HCT116 (cell line): ENCODE measurements around the gene SORCS2. TPM values are rescaled to one million over a fixed set of nuclear protein-coding genes. Genes with fewer than 3 reads are reported as not detected.

Experiments
- ATAC-seq: fragments of 200-7000 bp; cut with Tn5 transposase; 2 replicates; pipeline ENCODE4 v1.9.1; 2020; ENCODE audit warnings: mild to moderate bottlenecking, moderate library complexity
- BruUV-seq: library from RNA; stranded (reverse); fragments of 400-500 nt; replicated peaks from 2 replicates; lab custom pipeline; 2021; lab: Mats Ljungman, UMichigan
- CTCF ChIA-PET: fragments of 300-600 bp; sonication (Branson Sonifier 250); formaldehyde crosslinking; loops from one replicate; lab custom pipeline; 2021; ENCODE audit warnings: antibody characterized with exemption; lab: Charles Lee
- POLR2A ChIA-PET: fragments of 300-600, 350-600 bp; sonication (Branson Sonifier 250); formaldehyde crosslinking; loops from one replicate; lab custom pipeline; 2021; ENCODE audit warnings: antibody characterized with exemption; lab: Charles Lee
- RAD21 ChIA-PET, 2 experiments: fragments of 300-600 bp; sonication (Branson Sonifier 250); formaldehyde crosslinking; loops; one replicate each; lab custom pipeline; 2023; ENCODE audit warnings: low total read pairs in 2 of 2; ENCODE audit not compliant: uncharacterized antibody in 2 of 2, unreplicated experiment in 2 of 2, low non-redundant PET in 1 of 2; lab: Charles Lee
- DNase-seq: peaks from one replicate; pipeline ENCODE4 v3.0.0-alpha.2; 2010; ENCODE audit warnings: low read depth, low spot score
- H2AFZ ChIP-seq: fragments of 200-600 bp; shearing (Covaris generic), sonication (generic); 2 replicates; pipeline ENCODE4 v1.6.1; 2017; ENCODE audit warnings: low read depth, mixed run types, mixed read lengths, antibody characterized with exemption, low read length; ENCODE audit not compliant: poor library complexity, severe bottlenecking
- H3K27ac ChIP-seq: 2 replicates; pipeline ENCODE4 v1.5.1; 2012; ENCODE audit warnings: low read depth, low read length
- H3K27me3 ChIP-seq: fragments of 200-600 bp; sonication (generic); 2 replicates; pipeline ENCODE4 v1.6.1; 2016; ENCODE audit warnings: mixed run types, low read length, mixed read lengths; ENCODE audit not compliant: insufficient read depth
- H3K36me3 ChIP-seq, 2 experiments: fragments of 200-500 bp in 1 of 2; fragments of 200-600 bp in 1 of 2; sonication (Bioruptor generic) in 1 of 2; sonication (generic) in 1 of 2; 2 replicates each; pipeline versions ENCODE4 v1.5.1 to v1.6.1; 2014 to 2016; ENCODE audit warnings: low read length in 2 of 2, inconsistent platforms in 1 of 2, mixed read lengths in 1 of 2, mixed run types in 1 of 2; ENCODE audit not compliant: insufficient read depth in 2 of 2, control insufficient read depth in 1 of 2
- H3K4me1 ChIP-seq, 2 experiments: fragments of 200-600 bp in 1 of 2; sonication (generic) in 1 of 2; 2 replicates each; pipeline versions ENCODE4 v1.5.1 to v1.6.1; 2012 to 2017; ENCODE audit warnings: low read length in 2 of 2, inconsistent platforms in 1 of 2, mild to moderate bottlenecking in 1 of 2, mixed read lengths in 1 of 2, mixed run types in 1 of 2, moderate library complexity in 1 of 2; ENCODE audit not compliant: insufficient read depth in 2 of 2, control insufficient read depth in 1 of 2
- H3K4me2 ChIP-seq: fragments of 200-600 bp; sonication (generic); 2 replicates; pipeline ENCODE4 v1.6.1; 2017; ENCODE audit warnings: mixed run types, low read length, mixed read lengths
- H3K4me3 ChIP-seq, 2 experiments: fragments of 200-600 bp in 1 of 2; sonication (generic) in 1 of 2; replicated peaks in 1 of 2; 2 replicates each; pipeline ENCODE4 v1.5.1; 2011 to 2016; ENCODE audit warnings: low read length in 2 of 2, control low read depth in 1 of 2, low read depth in 1 of 2, mild to moderate bottlenecking in 1 of 2, mixed read lengths in 1 of 2, mixed run types in 1 of 2
- H3K79me2 ChIP-seq: fragments of 200-600 bp; sonication (generic); 2 replicates; pipeline ENCODE4 v1.6.1; 2017; ENCODE audit warnings: mild to moderate bottlenecking, mixed run types, low read length, moderate library complexity, mixed read lengths; ENCODE audit not compliant: insufficient read depth
- H3K9ac ChIP-seq: fragments of 200-600 bp; sonication (generic); 2 replicates; pipeline ENCODE4 v1.6.1; 2016; ENCODE audit warnings: low read length, mixed read lengths
- H3K9me2 ChIP-seq: fragments of 200-600 bp; sonication (generic), shearing (Covaris generic); 2 replicates; pipeline ENCODE4 v1.6.1; 2017; ENCODE audit warnings: mixed run types, mild to moderate bottlenecking, moderate library complexity; ENCODE audit not compliant: insufficient read depth
- H3K9me3 ChIP-seq, 2 experiments: fragments of 200-500 bp in 1 of 2; fragments of 200-600 bp in 1 of 2; sonication (Bioruptor generic) in 1 of 2; sonication (generic) in 1 of 2; 2 replicates each; pipeline ENCODE4 v1.6.1; 2014 to 2017; ENCODE audit warnings: low read length in 2 of 2, mixed read lengths in 2 of 2, inconsistent platforms in 1 of 2, low read depth in 1 of 2, mild to moderate bottlenecking in 1 of 2, mixed run types in 1 of 2, moderate library complexity in 1 of 2; ENCODE audit not compliant: control insufficient read depth in 1 of 2, insufficient read depth in 1 of 2
- H4K20me1 ChIP-seq: fragments of 200-600 bp; sonication (generic), shearing (Covaris generic); 2 replicates; pipeline ENCODE4 v1.6.1; 2017; ENCODE audit warnings: mixed run types, mild to moderate bottlenecking, moderate library complexity; ENCODE audit not compliant: insufficient read depth
- CTCF ChIP-seq, 3 experiments: fragments of 200-600 bp in 1 of 3; sonication (generic) in 1 of 3; IDR thresholded peaks in 2 of 3; conservative IDR thresholded peaks in 1 of 3; 2 replicates each; pipeline ENCODE4 v1.5.1; 2012 to 2017; ENCODE audit warnings: low read depth in 2 of 3, low read length in 2 of 3, antibody characterized with exemption in 1 of 3, borderline replicate concordance in 1 of 3, control low read depth in 1 of 3, mild to moderate bottlenecking in 1 of 3, mixed read lengths in 1 of 3, mixed run types in 1 of 3, moderate library complexity in 1 of 3; ENCODE audit not compliant: insufficient read depth in 1 of 3
- EZH2phosphoT487 ChIP-seq: fragments of 200-600 bp; IDR thresholded peaks from 2 replicates; pipeline ENCODE4 v1.6.1; 2018; ENCODE audit warnings: antibody characterized with exemption, borderline replicate concordance
- MAX ChIP-seq: IDR thresholded peaks from 2 replicates; pipeline ENCODE4 v1.6.1; 2012
- POLR2A ChIP-seq: IDR thresholded peaks from 2 replicates; pipeline ENCODE4 v1.7.0; 2011; ENCODE audit warnings: borderline replicate concordance; ENCODE audit not compliant: insufficient read depth, insufficient read length; ENCODE audit errors: extremely low read depth
- POLR2AphosphoS5 ChIP-seq: IDR thresholded peaks from 2 replicates; pipeline ENCODE4 v1.6.1; 2011; ENCODE audit warnings: mild to moderate bottlenecking, low read depth, low read length, moderate library complexity
- SIN3A ChIP-seq: IDR thresholded peaks from 2 replicates; pipeline ENCODE4 v1.6.1; 2012; ENCODE audit warnings: low read depth
- ZBTB33 ChIP-seq: IDR thresholded peaks from 2 replicates; pipeline ENCODE4 v1.6.1; 2011; ENCODE audit warnings: mild to moderate bottlenecking, low read length, moderate library complexity; ENCODE audit not compliant: insufficient replicate concordance; ENCODE audit errors: extremely low read depth
- intact Hi-C: fragments of 100-400 bp; cut with micrococcal nuclease; formaldehyde crosslinking; loops from 2 replicates; pipeline ENCODE4 v1.10.0; 2022
- total RNA-seq: library from RNA; stranded (reverse); gene quantifications from one replicate; pipeline ENCODE4 v1.2.1, GENCODE V29; 2021; ENCODE audit not compliant: unreplicated experiment

Gene SORCS2
- total RNA-seq, 1 experiment from 2014 or later = 0.37 TPM

GRCh38 chr4:7374571-7374970, 182.2 kb downstream of the SORCS2 start:
- Histone ChIP-seq H3K27me3 (no peaks in the 10 kb centered on the region), H3K4me2 (no peak overlapping the region), H3K79me2 (no peaks in the 10 kb centered on the region), H2AFZ (no peak overlapping the region), H3K4me1 (no peaks in the 10 kb centered on the region), H3K9ac (no peak overlapping the region), H3K4me3 (no peak overlapping the region), H3K9me3 (no peaks in the 10 kb centered on the region), H4K20me1 (no peaks in the 10 kb centered on the region), H3K27ac (no peak overlapping the region), H3K9me2 (no peaks in the 10 kb centered on the region), H3K36me3 (no peaks in the 10 kb centered on the region)
- ChIA-PET POLR2A (no interaction called here), RAD21 (no interaction called here), CTCF (no interaction called here)
- ATAC-seq (no peak), DNase-seq (no peak)
- BruUV-seq = no TSS peak
- intact Hi-C loops = no loop called here
- TF ChIP-seq POLR2A = no peak
- TF ChIP-seq MAX = no peak
- TF ChIP-seq EZH2phosphoT487 = no peak
- TF ChIP-seq POLR2AphosphoS5 = no peak
- no peak for TF ChIP-seq SIN3A
- no peak for TF ChIP-seq ZBTB33

- no peaks in the 10 kb centered on the region for H3K79me2 ChIP-seq
- ChIA-PET RAD21 (no interaction called here), CTCF (no interaction called here), POLR2A (no interaction called here)
- H2AFZ ChIP-seq = no peak overlapping the region
- ATAC-seq = no peak
- no peaks in the 10 kb centered on the region for H4K20me1 ChIP-seq
- DNase-seq = no peak
- no peak overlapping the region for H3K9ac ChIP-seq
- no peak overlapping the region for H3K4me3 ChIP-seq
- H3K27ac ChIP-seq = no peak overlapping the region
- no peaks in the 10 kb centered on the region for H3K4me1 ChIP-seq
- H3K9me2 ChIP-seq = no peaks in the 10 kb centered on the region
- intact Hi-C loops = no loop called here
- H3K9me3 ChIP-seq = no peaks in the 10 kb centered on the region
- H3K36me3 ChIP-seq = no peaks in the 10 kb centered on the region
- no peaks in the 10 kb centered on the region for H3K27me3 ChIP-seq
- no TSS peak for BruUV-seq
- no peak for TF ChIP-seq CTCF (IDR thresholded peaks at IDR 0.05 in 2 of 3, conservative IDR thresholded peaks at IDR 0.05 in 1 of 3; ENCODE audit: borderline replicate concordance in 1 of 3, insufficient read depth in 1 of 3, low read depth in 2 of 3, low read length in 2 of 3)
- H3K4me2 ChIP-seq = no peak overlapping the region
Measured at GRCh38 chr4:7375427-7375826, 183.1 kb downstream of the SORCS2 start.
